ENCODE data around the gene ZBTB46.
A peak's percentile ranks its signal among the peaks of the same experiment; 100 is the strongest.

ZBTB46 gene

GRCh38 chr20:63765082-63765873, 65.8 kb downstream of the ZBTB46 start:
- no peak for DNase-seq

DNA sequence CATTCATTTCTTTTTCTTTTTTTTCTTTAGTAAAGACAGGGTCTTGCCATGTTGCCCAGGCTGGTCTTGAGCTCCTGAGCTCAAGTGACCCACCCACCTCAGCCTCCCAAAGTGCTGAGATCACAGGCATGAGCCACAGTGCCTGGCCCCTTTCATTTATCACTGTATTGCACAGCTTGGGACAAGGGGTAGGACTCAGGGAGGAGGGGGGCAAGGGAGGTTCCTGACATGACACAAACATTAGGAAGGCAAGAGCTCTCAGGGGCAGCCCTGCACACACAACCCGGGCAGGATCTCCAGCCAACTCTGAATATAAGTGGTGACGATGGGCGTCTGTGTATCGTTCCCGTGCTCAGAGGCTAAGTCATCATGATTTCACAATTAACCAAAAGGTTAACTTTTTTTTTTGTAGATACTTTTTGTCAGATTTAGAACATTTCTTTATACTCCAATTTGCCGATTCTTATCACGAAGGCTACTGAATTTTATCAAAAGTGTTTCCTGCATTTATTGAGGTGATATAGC, 71.6 kb downstream of the ZBTB46 start:
- DNase-seq: no peak

GRCh38 chr20:63758152-63758551, 72.9 kb downstream of the ZBTB46 start:
- DNase-seq: no peak

- no peak for DNase-seq
These were observed 74.4 kb downstream of the ZBTB46 start for GRCh38 chr20:63756648-63756991.

DNA sequence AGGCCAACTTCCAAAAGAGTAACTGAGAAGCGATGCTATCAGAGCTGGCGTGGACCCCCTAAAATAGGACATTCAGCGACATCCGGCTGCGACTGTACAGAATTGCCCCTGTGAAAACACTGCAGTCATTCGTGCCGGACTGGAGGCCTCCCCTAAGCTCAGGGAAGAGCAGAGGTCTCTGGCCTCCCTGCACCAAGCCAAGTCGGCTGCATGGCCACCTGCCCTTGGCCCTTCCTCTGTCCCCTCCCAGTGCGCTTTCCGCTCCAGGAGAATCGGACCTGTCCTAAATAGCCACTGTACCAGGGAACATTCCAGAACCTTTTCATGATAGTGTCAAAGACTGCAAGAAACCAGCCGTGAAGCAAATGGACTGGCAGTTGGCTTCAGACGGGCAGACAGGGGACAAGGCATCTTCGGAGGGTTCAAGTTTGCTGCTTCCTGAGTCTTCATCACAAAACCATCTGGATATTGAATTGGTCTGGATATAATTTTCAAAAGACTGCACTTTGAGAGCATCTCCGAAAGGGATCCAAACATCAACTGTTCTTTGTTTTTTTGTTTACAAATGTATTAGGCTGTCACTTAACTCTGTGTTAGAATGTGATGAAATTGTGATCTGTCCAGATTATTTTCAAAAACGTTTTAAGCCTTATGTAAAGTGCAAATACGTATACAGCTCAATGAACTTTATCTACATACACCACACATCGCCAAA, 75.0 kb downstream of the ZBTB46 start:
- no peak for DNase-seq

DNA sequence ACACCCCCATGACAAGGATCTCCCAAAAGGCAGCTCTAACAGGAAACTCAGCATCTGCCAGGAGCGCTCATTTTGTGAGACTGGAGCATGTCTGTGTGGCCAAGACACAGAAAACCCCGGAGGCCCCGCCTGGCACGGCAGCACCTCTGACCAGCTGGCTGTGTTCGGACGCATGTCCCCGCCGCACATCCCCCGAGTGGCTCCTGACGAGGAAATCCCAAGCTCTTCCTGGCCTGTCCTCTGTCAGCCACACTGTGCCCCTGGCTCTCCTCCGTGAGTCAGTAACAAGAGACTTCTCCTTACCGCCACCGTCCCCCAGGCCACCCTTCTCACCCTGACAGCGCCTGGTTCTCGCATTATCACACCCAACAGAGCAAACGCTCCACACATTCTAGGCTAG, 77.1 kb downstream of the ZBTB46 start:
- DNase-seq: no peak

DNA sequence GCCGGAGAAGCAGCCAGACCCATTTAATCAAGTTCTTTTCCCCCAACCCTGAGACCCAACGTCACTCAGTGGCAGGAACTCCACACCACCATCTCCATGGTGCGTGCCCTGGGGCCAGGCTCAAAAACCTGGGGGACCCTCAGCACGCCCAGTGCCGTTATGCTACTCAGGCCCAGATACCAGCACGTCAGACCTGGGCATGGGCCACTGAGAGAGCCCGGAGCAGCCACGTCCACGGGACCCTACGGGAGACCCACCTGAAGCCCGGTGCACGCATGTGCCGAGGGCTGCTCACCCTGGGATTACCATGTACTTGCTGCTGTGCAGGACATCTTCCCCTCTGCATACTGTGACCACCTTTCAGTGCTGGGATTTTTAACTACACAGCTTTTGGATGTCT, 77.7 kb downstream of the ZBTB46 start:
- DNase-seq: no peak

GRCh38 chr20:63752411-63753101, 78.5 kb downstream of the ZBTB46 start:
- no peak for DNase-seq

GRCh38 chr20:63751471-63752271, 79.4 kb downstream of the ZBTB46 start:
- DNase-seq: no peak

GRCh38 chr20:63750807-63751470, 80.1 kb downstream of the ZBTB46 start:
- DNase-seq: peak; percentile 85

DNA sequence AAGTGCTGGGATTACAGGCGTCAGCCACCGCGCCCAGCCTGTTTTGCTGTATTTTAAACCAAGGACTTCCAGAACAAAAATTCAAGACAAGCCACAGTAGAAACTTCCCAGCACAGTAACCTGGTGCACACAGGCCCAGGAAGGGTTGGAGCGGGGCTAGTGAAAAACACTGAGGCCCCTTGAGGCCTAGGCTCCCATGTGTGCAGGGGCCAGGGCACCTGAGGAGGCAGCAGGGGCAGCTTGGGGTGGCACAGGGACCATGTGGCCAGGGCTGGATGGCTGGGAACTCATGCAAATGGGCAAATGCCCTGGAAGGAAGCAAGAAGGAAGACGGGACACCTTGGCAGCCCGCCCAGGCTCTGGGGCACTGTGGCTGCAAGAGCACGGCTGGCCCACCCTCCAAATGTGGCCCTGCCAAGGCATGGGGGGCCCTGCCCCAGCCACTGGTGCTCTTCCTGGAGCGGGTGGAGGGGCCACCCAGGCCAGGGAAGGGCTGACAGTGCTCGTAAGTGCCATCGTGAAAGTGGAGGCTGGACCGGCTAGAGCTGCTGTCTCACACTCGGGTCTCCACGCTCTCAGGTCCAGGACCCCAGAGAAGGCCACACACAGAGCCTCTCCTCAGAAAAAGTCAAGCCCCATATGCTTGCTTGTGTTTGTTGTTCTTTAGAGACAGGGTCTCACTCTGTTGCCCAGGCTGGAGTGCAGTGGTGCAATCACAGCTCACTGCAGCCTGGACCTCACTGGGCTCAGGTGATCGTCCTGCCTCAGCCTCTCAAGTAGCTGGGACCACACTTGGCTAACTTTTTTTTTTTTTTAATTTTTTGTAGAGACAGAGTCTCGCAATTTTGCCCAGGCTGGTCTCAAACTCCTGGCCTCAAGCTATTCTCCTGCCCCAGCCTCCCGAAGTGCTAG, 81.2 kb downstream of the ZBTB46 start:
- no peak for DNase-seq

DNA sequence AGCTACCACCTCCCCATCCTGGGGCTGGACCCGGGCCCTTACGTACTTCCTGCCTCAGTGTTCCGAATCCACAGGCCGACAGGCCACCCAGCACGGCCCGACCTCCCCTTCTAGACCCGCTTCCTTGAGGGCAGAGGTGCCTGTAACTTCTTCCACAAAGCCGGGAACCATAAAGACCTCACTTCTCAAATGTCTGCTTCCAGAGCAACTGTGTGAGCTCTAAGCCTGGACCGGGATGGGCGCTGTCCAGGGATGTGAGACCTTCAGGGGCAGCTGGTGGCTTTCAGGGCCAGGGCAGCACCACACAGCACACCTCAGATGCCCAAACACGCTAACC, 82.2 kb downstream of the ZBTB46 start:
- no peak for DNase-seq

DNA sequence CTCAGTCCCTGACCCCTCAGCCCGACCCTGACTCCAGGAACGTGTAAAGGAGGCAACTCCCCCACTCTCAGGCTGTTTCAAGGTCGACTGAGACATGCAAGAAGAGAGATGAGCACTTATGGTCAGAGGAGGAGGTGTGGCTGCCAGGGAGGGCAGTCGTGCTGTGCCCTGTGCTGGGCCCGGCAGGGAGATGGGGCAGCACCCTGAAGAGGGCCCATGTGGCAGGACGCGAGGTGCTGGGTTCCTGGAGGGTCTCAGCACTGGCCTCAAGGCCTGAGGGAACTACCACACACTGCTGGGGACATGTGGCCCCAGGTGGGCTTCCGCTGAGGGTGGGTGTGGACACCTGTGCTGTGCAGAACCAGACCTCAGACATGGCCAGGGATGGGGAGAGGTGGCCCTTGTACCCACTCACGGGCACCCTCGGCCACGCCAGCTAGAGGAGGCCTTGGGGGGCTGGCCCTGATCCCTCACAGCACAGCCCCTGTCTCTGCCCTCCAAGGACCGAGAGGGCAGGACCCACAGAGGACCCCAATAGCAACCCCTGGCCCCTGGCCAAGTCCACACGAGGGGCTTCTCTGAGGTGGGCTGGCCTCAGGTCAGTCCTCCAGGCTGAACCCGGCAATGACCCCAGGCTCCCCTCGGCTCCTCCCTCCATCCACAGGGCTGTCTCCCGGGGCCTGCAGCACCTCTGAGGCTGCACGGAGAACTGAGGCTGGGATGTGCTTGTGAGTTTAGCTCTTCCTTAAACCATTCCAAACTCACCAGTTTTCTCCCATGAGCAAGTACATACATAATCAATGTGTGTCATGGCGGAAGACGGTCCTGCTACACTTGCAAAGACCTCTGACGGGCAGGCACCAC, 82.8 kb downstream of the ZBTB46 start:
- DNase-seq: no peak

GRCh38 chr20:63747622-63748069, 83.4 kb downstream of the ZBTB46 start:
- DNase-seq: no peak

GRCh38 chr20:63746751-63747315, 84.2 kb downstream of the ZBTB46 start:
- DNase-seq: no peak

GRCh38 chr20:63745961-63746731, 84.9 kb downstream of the ZBTB46 start:
- no peak for DNase-seq

GRCh38 chr20:63745424-63745805, 85.6 kb downstream of the ZBTB46 start:
- no peak for DNase-seq

DNA sequence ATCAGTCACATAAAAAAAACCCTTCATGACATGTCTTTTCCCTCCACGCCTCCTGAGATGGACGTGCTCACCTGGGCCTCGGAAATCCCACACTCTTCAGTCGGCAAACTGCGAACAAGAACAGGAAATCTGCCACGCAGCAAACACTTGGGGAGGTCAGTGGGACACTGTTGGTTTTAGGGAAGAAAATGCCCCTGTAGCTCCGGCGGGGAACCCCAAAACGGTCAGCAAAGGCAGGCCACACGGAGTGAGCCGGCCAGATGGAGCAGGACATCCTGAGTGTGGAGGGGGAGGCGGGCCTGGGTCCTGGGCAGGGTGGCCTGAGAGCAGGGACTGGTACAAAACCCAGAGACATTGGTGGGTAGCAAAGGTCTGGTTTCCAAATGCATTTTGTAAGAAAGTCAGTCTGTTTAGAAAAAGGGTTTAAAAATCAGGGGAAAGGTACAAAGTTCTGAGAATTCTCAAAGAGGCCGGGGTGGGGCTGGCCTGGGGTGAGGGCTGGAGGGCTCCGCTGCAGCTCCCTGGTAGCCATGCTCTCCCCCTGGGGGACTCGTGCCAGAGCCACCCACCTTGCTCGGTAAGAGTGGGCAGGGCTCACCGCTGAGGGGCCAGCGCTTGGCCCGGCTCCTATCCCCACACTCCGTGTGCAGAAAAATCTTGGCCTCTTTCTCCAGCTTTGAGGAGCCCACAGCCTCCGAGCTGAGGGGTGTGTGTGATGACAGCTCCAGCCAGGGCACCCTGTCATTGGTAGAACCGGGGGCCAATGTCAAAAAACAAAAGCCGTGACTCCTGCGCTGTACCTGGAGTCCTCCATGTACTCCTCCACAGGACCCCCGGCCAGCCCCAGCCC, 86.3 kb downstream of the ZBTB46 start:
- no peak for DNase-seq

All from activated effector memory CD4-positive, alpha-beta T cell treated with anti-CD3 and anti-CD28 coated beads, Interleukin-2, amount 50 U/mL, for 16 hours (primary cell).